Ovary (tissue), 3 donors: ENCODE results near the gene CACUL1.

Experiments used
- EP300 ChIP-seq: sonication (generic); formaldehyde crosslinking; IDR thresholded peaks from one replicate; pipeline ENCODE4 v1.6.1; 2017; ENCODE audit warnings: antibody characterized with exemption
- TF ChIP-seq, protein P1 (sequence below), 3 donors: fragments of 450-650 bp in 2 of 3; fragments of 200-600 bp in 1 of 3; IDR thresholded peaks; one replicate each; pipeline versions ENCODE4 v1.5.1 to v1.8.0; 2016 to 2022; ENCODE audit warnings: antibody characterized with exemption in 3 of 3, mild to moderate bottlenecking in 1 of 3
- donor health status: DM: no; HTN: no; CAD: no.

- TF ChIP-seq, protein P1, sequence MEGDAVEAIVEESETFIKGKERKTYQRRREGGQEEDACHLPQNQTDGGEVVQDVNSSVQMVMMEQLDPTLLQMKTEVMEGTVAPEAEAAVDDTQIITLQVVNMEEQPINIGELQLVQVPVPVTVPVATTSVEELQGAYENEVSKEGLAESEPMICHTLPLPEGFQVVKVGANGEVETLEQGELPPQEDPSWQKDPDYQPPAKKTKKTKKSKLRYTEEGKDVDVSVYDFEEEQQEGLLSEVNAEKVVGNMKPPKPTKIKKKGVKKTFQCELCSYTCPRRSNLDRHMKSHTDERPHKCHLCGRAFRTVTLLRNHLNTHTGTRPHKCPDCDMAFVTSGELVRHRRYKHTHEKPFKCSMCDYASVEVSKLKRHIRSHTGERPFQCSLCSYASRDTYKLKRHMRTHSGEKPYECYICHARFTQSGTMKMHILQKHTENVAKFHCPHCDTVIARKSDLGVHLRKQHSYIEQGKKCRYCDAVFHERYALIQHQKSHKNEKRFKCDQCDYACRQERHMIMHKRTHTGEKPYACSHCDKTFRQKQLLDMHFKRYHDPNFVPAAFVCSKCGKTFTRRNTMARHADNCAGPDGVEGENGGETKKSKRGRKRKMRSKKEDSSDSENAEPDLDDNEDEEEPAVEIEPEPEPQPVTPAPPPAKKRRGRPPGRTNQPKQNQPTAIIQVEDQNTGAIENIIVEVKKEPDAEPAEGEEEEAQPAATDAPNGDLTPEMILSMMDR (IDR thresholded peaks at IDR 0.05) = no peak
- TF ChIP-seq EP300 = no peak
Observed at GRCh38 chr10:118793545-118793944, 38.8 kb upstream of the CACUL1 start.
